NB4 (cell line): ENCODE data around the gene C2orf49.

Source experiments
- MYC ChIP-seq: IDR thresholded peaks from 2 replicates; pipeline ENCODE4 v1.6.1; 2011; ENCODE audit warnings: low read depth, low read length
- POLR2A ChIP-seq: IDR thresholded peaks from 2 replicates; pipeline ENCODE4 v1.6.1; 2011; ENCODE audit warnings: mild to moderate bottlenecking; ENCODE audit not compliant: insufficient read length; ENCODE audit errors: extremely low read depth
- TF ChIP-seq, protein P1 (sequence below): IDR thresholded peaks from one replicate; pipeline ENCODE4 v1.5.1; 2012; ENCODE audit warnings: low read depth, low read length
- TF ChIP-seq, protein P2 (sequence below): IDR thresholded peaks from 2 replicates; pipeline ENCODE4 v1.6.1; 2011; ENCODE audit warnings: low read depth, low read length

DNA sequence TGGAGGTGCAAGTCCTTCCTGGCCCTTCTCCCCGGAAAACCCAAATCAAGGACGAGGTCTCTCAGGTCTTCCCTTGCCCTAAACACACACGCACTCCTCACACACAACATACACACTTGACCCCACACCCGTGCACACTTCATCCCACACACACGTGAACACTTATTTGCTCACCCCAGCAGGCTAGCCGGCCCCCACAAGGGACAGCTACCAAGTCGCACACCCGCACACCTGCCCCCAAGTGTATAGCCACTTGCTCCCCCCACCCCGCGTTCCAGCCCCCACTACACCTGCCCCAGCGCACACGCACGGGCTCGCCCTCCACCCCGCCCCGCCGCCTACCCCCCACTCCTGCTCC lies 8.2 kb upstream of the C2orf49 start:
- TF ChIP-seq, protein P1, sequence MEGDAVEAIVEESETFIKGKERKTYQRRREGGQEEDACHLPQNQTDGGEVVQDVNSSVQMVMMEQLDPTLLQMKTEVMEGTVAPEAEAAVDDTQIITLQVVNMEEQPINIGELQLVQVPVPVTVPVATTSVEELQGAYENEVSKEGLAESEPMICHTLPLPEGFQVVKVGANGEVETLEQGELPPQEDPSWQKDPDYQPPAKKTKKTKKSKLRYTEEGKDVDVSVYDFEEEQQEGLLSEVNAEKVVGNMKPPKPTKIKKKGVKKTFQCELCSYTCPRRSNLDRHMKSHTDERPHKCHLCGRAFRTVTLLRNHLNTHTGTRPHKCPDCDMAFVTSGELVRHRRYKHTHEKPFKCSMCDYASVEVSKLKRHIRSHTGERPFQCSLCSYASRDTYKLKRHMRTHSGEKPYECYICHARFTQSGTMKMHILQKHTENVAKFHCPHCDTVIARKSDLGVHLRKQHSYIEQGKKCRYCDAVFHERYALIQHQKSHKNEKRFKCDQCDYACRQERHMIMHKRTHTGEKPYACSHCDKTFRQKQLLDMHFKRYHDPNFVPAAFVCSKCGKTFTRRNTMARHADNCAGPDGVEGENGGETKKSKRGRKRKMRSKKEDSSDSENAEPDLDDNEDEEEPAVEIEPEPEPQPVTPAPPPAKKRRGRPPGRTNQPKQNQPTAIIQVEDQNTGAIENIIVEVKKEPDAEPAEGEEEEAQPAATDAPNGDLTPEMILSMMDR = no peak
- TF ChIP-seq POLR2A (no peak), MYC (no peak)
- TF ChIP-seq, protein P2, sequence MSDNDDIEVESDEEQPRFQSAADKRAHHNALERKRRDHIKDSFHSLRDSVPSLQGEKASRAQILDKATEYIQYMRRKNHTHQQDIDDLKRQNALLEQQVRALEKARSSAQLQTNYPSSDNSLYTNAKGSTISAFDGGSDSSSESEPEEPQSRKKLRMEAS = no peak
